NCI-H345 treated with DMSO at 0.1 percent for 48 hours (cell line): ENCODE data around the gene PCED1B.

Experiments used
- DNase-seq: peaks from one replicate; lab custom pipeline; 2025; ENCODE audit not compliant: unreplicated experiment; lab: John Stamatoyannopoulos, UW

PCED1B gene

DNA sequence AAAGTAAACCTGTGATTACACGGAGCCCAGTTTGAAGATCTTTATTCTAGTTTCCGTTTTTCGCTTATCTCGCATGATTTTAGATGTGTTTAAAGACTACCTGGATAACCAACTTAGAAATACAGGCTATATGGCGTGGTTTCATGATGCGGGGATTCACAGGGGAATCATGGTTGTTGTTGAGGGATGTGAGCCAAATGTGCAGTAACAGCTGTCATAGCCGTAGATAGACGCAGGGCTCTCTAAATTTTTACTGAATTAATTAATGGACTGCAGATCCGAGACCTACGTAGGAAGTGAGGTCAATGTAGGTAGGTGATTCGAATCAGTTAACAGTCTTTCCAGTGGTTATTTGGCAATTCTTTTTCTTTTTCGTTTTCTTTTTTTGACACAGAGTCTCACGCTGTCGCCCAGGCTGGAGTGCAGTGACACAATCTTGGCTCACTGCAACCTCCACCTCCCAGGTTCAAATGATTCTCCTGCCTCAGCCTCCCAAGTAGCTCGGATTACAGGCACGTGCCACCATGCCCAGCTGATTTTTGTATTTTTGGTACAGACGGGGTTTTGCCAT lies 145.2 kb downstream of the PCED1B start:
- DNase-seq: no peak

DNA sequence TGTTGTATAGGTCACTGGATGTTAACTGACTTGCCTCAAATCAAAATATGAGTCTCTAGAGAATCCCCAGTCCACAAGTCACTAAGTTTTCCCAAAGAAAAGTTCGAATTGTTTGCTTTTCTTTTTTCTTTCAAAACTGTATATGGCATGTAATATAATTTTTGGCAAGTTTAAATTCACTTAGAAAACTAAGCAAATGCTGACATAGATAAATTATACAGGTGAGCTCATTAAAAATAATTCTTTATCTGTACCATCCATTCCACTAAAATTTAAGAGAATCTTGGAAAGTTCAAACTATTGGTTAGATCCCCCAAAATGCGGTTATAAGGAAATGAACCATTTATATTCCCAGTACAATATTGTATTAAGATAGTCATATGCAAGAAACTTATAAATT lies 145.9 kb downstream of the PCED1B start:
- no peak for DNase-seq

- DNase-seq: no peak
Observed at GRCh38 chr12:47226199-47226598, 146.8 kb downstream of the PCED1B start.

DNA sequence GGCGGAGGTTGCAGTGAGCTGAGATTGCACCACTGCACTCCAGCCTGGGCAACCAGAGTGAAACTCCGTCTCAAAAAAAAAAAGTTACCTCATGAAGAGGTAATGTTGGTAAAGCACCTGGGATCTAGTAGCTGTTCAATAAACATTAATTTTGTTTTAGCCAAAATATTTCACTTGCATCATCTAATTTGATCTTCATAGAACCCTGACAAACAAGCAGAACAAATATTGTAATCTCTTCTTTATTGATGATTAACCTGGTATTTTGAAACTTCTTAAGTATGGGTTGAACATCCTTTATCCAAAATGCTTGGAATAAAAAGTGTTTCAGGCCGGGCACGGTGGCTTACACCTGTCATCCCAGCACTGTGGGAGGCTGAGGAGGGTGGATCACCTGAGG lies 149.4 kb downstream of the PCED1B start:
- DNase-seq: no peak

GRCh38 chr12:47231456-47231855 lies 152.0 kb downstream of the PCED1B start:
- no peak for DNase-seq

- DNase-seq: no peak
Observed at GRCh38 chr12:47234576-47235141, 155.2 kb downstream of the PCED1B start.

- DNase-seq: no peak
Observed at GRCh38 chr12:47235258-47236040, 156.0 kb downstream of the PCED1B start.

GRCh38 chr12:47236109-47236714 lies 156.8 kb downstream of the PCED1B start:
- no peak for DNase-seq

GRCh38 chr12:47237751-47238211 lies 158.4 kb downstream of the PCED1B start:
- no peak for DNase-seq

- DNase-seq: no peak
Observed at GRCh38 chr12:47238669-47239114, 159.3 kb downstream of the PCED1B start.

GRCh38 chr12:47242426-47242825 lies 163.0 kb downstream of the PCED1B start:
- DNase-seq: no peak

DNA sequence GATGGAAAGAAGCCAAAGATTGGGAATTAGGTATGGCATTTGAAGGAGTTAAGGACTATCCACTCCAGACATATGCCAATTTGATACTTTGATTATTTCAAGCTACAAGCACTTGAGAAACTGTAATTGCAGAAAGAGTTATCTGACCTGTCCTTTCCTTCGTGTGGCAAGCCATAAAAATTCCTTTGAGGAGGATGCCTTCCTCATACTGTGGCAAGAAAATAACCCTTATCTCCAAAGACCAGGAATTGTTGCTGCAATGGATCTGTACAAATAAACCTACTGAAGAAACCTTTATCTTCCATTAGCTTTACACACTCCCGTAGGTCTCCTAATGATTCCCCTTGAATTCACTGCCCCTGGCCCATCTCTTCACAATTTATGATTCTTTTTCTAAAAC lies 165.4 kb downstream of the PCED1B start:
- no peak for DNase-seq

- DNase-seq: no peak
Observed at GRCh38 chr12:47245623-47246022, 166.2 kb downstream of the PCED1B start.

DNA sequence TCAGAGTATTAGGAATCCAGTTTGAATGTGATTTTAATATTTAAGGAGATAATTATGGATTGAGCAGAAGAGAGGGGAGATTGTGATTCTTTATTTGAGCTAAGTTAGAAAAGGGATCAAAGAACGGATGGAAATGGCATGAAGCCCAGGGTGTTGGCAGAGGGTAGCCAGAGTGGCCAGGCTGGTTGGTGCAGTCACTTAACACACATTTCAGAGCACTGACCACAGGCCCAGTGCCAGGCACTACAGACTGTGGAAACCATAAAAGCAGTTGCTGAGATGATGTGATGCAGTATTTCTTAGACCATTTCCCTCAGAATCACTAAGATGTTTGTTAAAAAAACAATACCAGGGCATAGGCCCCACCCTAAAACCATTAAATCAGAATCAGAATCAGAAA lies 168.0 kb downstream of the PCED1B start:
- no peak for DNase-seq

DNA sequence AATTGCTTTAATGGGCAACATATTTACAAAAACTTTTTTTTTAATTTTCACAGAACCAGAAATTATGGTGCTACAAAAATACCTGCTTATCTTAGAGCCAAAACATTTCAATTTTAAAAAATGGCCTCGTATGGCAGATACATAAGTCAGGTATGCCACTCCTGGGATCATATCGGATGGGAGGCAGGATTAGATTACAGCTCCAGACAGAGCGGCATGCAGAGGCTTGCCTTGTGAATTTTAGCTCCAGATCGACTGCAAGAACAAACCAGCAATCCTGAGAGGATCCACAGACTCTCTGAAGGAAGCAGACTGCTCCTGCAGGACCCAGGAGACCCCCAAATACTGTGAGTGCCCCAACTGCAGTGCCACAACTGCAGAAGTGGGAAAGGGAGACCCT lies 169.7 kb downstream of the PCED1B start:
- no peak for DNase-seq

GRCh38 chr12:47249719-47250357 lies 170.4 kb downstream of the PCED1B start:
- DNase-seq: no peak

DNA sequence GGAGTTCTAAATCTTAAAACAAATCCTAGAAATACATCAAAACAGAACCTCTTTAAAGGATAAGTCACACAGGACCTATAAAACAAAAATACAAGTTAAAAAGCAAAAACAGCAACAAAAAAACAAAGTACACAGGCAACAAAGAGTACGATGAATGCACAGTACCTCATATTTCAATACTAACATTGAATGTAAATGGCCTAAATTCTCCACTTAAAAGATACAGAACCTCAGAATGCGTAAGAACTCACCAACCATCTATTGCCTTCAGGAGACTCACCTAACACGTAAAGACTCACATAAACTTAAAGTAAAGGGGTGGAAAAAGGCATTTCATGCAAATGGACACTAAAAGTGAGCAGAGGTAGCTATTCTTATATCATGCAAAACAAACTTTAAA lies 172.5 kb downstream of the PCED1B start:
- DNase-seq: no peak

DNA sequence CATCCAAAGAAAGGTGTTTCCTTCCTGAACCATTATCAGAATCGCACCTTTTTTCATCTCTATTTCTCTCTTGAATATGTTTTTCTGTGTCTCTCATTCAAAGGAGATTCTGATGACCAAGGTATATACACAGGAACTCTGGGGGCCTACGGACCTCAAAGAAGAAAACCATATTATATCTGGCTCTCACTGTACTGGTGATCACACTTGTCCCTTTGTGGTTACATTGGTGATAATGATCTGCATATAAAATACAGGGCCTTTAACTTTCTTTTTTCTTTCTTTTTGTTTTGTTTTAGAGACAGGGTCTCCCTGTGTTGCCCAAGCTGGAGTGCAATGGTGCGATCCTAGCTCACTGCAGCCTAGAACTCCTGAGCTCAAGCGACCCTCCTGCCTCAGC lies 185.5 kb downstream of the PCED1B start:
- DNase-seq: no peak

GRCh38 chr12:47265391-47265790 lies 186.0 kb downstream of the PCED1B start:
- no peak for DNase-seq

GRCh38 chr12:47267571-47267970 lies 188.2 kb downstream of the PCED1B start:
- no peak for DNase-seq
